Large intestine (tissue), 3 donors: Measurements from ENCODE around the gene ALDH1A2. TPM values are rescaled to one million over a fixed set of nuclear protein-coding genes. Genes with fewer than 3 reads are reported as not detected.

Experiments used
- DNase-seq, 2 donors: peaks; one replicate each; pipeline versions ENCODE4 v3.0.0 to v3.0.0-alpha.2; 2013
- H3K27ac ChIP-seq: one replicate; pipeline ENCODE4 v1.5.1; 2013; ENCODE audit warnings: low read length
- H3K27me3 ChIP-seq: 2 replicates; pipeline ENCODE4 v1.6.1; 2013; ENCODE audit warnings: low read length; ENCODE audit not compliant: control insufficient read depth, insufficient read depth
- H3K36me3 ChIP-seq: 2 replicates; pipeline ENCODE4 v1.6.1; 2013; ENCODE audit warnings: low read length; ENCODE audit not compliant: control insufficient read depth, insufficient read depth
- H3K4me1 ChIP-seq: one replicate; pipeline ENCODE4 v1.6.1; 2013; ENCODE audit warnings: low read length; ENCODE audit not compliant: control insufficient read depth, insufficient read depth
- H3K4me3 ChIP-seq: one replicate; pipeline ENCODE4 v1.5.1; 2013; ENCODE audit warnings: low read length
- H3K9me3 ChIP-seq: one replicate; pipeline ENCODE4 v1.6.1; 2013; ENCODE audit warnings: mild to moderate bottlenecking, low read depth, low read length, moderate library complexity; ENCODE audit not compliant: control insufficient read depth
- WGBS: methylation state at CpG from one replicate; pipeline ENCODE4 v1.1.5; 2013; ENCODE audit warnings: low lambda C conversion rate; ENCODE audit not compliant: insufficient coverage; 5-methylcytosine and 5-hydroxymethylcytosine counted together
- polyA plus RNA-seq: library from polyadenylated mRNA; unstranded; fragments of 120-200 nt; gene quantifications from one replicate; pipeline ENCODE4 v1.2.1, GENCODE V29; 2013

Gene ALDH1A2
- polyA plus RNA-seq, 1 donor: 13.7 TPM

- H3K9me3 ChIP-seq: no peaks in the 10 kb centered on the region
- no peak overlapping the region for H3K27ac ChIP-seq
- DNase-seq: no peak
- no peaks in the 10 kb centered on the region for H3K36me3 ChIP-seq
- peaks cover 18% of the 10 kb centered on the region for H3K27me3 ChIP-seq
- 100% methylated on average over 1 of the region's 2 CpGs for WGBS
- H3K4me1 ChIP-seq: no peaks in the 10 kb centered on the region
- H3K4me3 ChIP-seq: no peak overlapping the region
Measured at GRCh38 chr15:58074452-58074851, 8.9 kb upstream of the ALDH1A2 start.

GRCh38 chr15:58070801-58071418, 5.4 kb upstream of the ALDH1A2 start:
- DNase-seq: peak; percentile 26 to 32
- Histone ChIP-seq H3K9me3 (peaks cover 3% of the 10 kb centered on the region), H3K27ac (no peak overlapping the region), H3K36me3 (no peaks in the 10 kb centered on the region), H3K4me1 (peaks cover 3% of the 10 kb centered on the region), H3K4me3 (no peak overlapping the region), H3K27me3 (peaks cover 32% of the 10 kb centered on the region)
- 51% methylated on average over 2 of the region's 7 CpGs for WGBS

- Histone ChIP-seq H3K4me1 (peaks cover 10% of the 10 kb centered on the region), H3K4me3 (no peak overlapping the region), H3K9me3 (peaks cover 13% of the 10 kb centered on the region), H3K27ac (no peak overlapping the region), H3K36me3 (no peaks in the 10 kb centered on the region), H3K27me3 (peaks cover 47% of the 10 kb centered on the region)
- WGBS: 100% methylated on average over 1 of the region's 5 CpGs
- no peak for DNase-seq
Measured at GRCh38 chr15:58069008-58069407, 3.5 kb upstream of the ALDH1A2 start.

GRCh38 chr15:58066042-58066867, 744 bp upstream of the ALDH1A2 start:
- WGBS: no CpG with 5 or more reads among the region's 59 CpGs
- Histone ChIP-seq H3K36me3 (no peaks in the 10 kb centered on the region), H3K27me3 (peaks cover 51% of the 10 kb centered on the region), H3K27ac (no peak overlapping the region), H3K4me1 (peaks cover 10% of the 10 kb centered on the region), H3K4me3 (peak overlapping the region; percentile 50), H3K9me3 (peaks cover 13% of the 10 kb centered on the region)
- DNase-seq: peak; percentile 29 to 58

GRCh38 chr15:58064980-58065444, 499 bp downstream of the ALDH1A2 start:
- Histone ChIP-seq H3K27ac (no peak overlapping the region), H3K4me3 (peak overlapping the region; percentile 35), H3K9me3 (peaks cover 13% of the 10 kb centered on the region), H3K4me1 (peaks cover 10% of the 10 kb centered on the region), H3K27me3 (peaks cover 55% of the 10 kb centered on the region), H3K36me3 (no peaks in the 10 kb centered on the region)
- DNase-seq: peak in 1 of 2 donors; percentile 43
- no CpG with 5 or more reads among the region's 39 CpGs for WGBS

GRCh38 chr15:58064082-58064979, 1.2 kb downstream of the ALDH1A2 start:
- Histone ChIP-seq H3K4me1 (peaks cover 10% of the 10 kb centered on the region), H3K27me3 (peaks cover 55% of the 10 kb centered on the region), H3K4me3 (peak overlapping the region; percentile 35), H3K36me3 (no peaks in the 10 kb centered on the region), H3K27ac (no peak overlapping the region), H3K9me3 (peaks cover 13% of the 10 kb centered on the region)
- DNase-seq: peak in 1 of 2 donors; percentile 37
- 36% methylated on average over 13 of the region's 22 CpGs for WGBS

GRCh38 chr15:58063614-58064013, 1.9 kb downstream of the ALDH1A2 start:
- WGBS: 50% methylated on average over 1 of the region's 3 CpGs
- H3K36me3 ChIP-seq: no peaks in the 10 kb centered on the region
- no peak overlapping the region for H3K4me3 ChIP-seq
- H3K27me3 ChIP-seq: peaks cover 53% of the 10 kb centered on the region
- H3K9me3 ChIP-seq: peaks cover 13% of the 10 kb centered on the region
- H3K4me1 ChIP-seq: peaks cover 10% of the 10 kb centered on the region
- H3K27ac ChIP-seq: no peak overlapping the region
- DNase-seq: no peak

GRCh38 chr15:58062983-58063382, 2.5 kb downstream of the ALDH1A2 start:
- H3K4me1 ChIP-seq: peaks cover 10% of the 10 kb centered on the region
- H3K9me3 ChIP-seq: peaks cover 13% of the 10 kb centered on the region
- no peaks in the 10 kb centered on the region for H3K36me3 ChIP-seq
- peaks cover 55% of the 10 kb centered on the region for H3K27me3 ChIP-seq
- no peak overlapping the region for H3K4me3 ChIP-seq
- WGBS: 96% methylated on average over 4 of the region's 4 CpGs
- no peak overlapping the region for H3K27ac ChIP-seq
- DNase-seq: no peak

GRCh38 chr15:58062175-58062574, 3.3 kb downstream of the ALDH1A2 start:
- H3K27ac ChIP-seq: no peak overlapping the region
- peaks cover 13% of the 10 kb centered on the region for H3K9me3 ChIP-seq
- H3K4me1 ChIP-seq: peaks cover 10% of the 10 kb centered on the region
- DNase-seq: no peak
- H3K36me3 ChIP-seq: no peaks in the 10 kb centered on the region
- WGBS: 33% methylated on average over 1 of the region's 5 CpGs
- no peak overlapping the region for H3K4me3 ChIP-seq
- peaks cover 55% of the 10 kb centered on the region for H3K27me3 ChIP-seq

GRCh38 chr15:58060575-58060974, 4.9 kb downstream of the ALDH1A2 start:
- peaks cover 6% of the 10 kb centered on the region for H3K4me1 ChIP-seq
- WGBS: 100% methylated on average over 1 of the region's 1 CpG
- no peak for DNase-seq
- peaks cover 8% of the 10 kb centered on the region for H3K9me3 ChIP-seq
- H3K27me3 ChIP-seq: peaks cover 42% of the 10 kb centered on the region
- H3K4me3 ChIP-seq: no peak overlapping the region
- no peaks in the 10 kb centered on the region for H3K36me3 ChIP-seq
- no peak overlapping the region for H3K27ac ChIP-seq
